ENCODE data around the gene RXFP4.

RXFP4 gene

DNA sequence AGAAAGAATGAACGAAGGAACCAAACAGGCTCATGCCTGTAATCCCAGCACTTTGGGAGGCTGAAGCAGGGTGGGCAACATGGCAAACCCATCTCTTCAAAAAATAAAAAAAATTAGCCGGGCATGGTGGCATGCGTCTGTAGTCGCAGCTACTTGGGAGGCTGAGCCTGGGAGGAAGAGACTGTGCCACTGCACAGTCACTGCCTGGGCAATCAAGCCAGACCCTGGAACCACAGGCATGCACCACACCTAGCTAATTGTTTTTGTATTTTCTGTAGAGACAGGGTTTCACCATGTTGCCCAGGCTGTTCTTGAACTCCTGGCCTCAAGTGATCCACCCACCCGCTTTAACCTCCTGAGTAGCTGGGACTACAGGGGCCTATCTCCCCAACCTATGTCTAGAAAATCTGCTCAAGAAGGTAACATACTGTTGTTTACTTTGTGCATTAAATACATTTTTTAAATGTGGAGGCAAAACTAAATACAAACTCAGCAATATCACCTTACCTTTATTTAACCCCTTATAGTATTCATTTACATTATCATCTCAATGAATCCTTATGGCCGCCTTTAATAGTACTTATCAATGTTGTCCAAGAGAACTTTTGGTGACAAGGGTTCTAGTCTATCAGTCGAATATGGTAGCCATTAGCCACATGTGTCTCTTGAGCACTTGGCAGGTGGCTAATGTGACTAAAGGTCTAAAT is 10.0 kb upstream of the RXFP4 start:
- DNase-seq = no peak

DNA sequence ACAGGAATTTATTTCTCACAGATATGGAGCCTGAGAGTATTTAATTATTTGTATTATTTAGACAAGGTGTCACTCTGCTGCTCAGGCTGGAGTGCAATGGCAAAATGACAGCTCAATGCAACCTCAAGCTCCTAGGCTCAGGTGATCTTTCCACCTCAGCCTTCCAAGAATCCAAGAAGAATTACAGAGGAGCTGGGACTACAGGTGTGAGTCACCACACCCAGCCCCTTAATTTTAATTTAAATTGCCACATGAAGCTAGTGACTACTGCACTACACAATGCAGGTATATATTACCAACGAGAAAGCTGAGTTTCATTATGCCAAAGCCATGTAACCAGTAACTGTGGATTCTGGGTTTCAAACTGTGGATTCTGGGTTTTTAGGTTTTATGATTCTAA is 9.4 kb upstream of the RXFP4 start:
- no peak for DNase-seq

DNA sequence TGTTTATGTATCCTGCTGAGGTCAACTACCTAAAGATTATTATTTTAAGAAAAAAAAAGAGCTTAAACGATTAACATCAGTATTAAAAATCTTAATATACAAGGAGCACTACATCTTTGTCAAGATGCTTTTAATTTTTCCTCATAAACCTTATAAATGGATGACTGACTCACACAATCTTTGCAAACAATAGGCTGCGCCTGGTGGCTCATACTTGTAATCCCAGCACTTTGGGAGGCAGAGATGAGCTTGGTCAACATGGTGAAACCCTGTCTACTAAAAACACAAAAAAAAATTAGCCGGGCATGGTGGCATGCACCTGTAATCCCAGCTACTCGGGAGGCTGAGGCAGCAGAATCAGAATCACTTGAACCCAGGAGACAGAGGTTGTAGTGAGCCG is 9.0 kb upstream of the RXFP4 start:
- no peak for DNase-seq

DNA sequence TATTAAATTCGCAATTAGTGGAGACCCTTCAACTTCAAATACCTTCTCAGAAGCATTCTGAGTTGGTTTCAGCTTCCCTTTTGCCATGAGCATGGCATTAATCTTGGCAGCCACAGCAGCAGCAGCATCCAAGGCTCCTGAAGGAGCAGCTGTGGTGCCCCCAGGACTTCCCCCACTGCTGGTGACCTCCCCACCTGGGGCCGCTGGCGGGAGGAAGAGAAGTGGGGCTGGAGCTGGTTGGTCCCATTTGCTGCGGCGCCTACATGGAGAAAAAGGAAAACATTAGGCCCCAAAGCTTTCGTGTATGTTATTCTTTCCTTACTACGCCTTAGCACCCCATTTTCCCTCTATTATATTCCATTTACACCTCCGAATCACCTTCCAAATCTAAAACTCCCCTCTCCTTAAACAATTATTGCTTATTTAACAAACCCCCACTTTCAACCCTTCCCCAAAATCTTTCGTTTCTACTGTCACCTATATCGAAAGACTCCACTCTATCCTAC is 7.8 kb upstream of the RXFP4 start:
- no peak for DNase-seq

DNA sequence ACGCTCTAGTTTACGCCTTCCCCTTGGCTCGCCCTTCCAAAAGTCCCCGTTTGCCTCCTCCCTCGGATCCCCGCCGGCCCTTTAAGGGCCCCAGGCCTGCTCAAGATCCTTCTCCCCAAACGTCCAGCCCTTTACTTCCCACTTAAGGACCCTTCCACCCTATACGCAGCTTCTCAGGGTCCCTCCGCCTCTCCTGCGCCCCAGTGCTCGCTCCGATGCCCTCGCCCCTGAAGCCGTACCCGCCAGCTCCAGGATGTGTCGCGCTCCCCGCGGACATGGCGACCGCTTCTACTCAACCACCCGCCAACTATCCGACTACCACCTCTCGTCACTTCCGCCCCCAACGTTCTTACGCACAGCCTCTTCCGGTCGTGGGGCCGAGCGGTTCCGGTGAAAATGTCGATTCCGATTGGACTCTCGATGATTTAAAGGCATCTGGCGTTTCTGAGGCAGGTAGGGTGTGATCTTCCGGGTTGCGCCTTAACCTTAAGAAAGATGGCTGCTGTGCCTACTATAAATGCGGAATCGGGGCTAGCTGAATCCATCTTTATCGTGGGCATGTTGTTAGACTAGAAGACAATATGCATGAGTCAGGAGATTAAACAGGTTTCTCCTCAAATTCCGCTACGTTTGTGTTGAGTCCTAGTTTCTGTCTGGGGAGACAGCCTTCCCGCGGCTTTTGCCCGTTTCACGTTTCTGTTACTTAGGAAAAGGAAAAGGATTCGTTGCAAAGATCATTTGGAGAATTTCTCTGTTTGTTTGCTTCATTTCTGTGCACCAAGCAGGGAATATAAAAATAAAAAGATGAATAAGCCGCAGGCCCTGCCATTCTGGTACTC is 7.1 kb upstream of the RXFP4 start, which contains the start of gene KHDC4:
KHDC4 (minus strand) TSS at position 317 of the 839 bp plus-strand sequence; CDS start at position 277, 40 bp downstream.
- peak; percentile 95 to 96 for DNase-seq

DNA sequence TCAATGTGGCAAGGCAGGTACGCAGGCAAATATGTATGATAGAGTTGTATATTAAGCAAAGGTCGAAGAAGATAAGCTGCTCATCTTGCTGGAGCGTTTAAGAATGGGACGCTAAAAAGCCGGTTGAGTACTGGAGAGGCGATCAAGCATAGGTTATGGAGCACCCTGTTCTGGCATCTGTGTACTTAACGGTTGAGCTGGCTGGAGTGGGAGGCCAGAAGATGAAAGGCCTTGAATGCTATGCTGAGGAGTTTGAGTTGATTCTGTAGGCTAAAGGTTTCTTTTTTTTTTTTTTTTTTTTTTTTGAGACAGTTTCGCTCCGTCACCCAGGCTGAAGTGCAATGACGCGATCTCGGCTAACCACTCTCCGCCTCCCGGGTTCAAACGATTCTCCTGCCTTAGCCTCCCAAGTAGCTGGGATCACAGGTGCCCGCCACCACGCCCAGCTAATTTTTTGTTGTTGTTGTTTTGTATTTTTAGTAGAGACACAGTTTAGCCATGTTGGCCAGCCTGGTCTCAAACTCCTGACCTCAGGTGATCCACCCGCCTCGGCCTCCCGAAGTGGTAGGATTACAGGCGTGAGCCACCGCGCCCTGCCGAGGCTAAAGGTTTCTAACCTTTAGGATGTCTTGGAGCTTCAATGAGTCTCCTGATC is 6.4 kb upstream of the RXFP4 start:
- DNase-seq = no peak

DNA sequence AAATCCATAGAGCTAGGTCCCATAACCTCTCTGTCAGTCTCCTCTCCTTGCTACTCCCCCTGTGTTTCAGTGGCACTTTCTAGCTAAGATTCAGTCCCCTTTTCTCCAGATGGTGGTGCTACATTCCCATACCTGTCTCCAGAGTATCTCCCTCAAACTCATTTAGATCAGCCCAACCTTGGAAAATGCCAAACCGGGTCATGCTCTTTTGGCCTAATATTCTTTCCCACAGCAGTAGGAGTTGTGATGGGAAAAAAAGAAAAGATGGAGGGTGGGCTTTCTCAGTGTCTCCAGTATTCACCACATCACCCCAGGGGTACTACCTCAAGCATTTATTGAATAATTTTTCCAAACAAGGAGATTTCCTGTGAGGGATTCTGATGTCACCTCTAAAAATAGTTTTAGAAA is 3.2 kb upstream of the RXFP4 start:
- DNase-seq = peak in 1 of 2 experiments; percentile 63

DNA sequence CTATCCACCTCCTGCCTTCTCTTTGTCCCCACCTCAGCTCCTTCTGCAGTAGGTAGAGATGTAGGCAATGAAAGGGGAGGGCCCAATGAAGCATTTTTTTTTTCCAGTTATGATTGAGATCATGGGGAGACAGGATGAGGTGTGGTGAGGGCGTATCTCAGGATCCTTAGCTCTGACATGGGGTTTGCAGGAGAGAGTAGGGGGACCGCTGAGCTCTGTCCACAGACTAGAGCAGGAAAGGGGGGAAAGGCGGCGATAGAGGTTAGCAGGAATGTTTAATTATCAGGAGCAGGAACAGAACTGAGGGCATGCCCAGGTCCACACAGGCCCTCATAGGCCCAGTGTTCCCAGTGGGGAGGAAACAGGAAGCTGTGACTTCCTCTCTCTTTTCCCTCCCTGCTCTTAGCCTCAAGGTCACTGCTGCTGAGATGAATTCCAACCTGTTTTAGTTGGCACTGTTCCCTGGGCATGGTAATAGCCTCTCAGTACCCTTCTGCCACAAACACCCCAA is 901 bp upstream of the RXFP4 start:
- DNase-seq = peak in 1 of 2 experiments; percentile 45

DNA sequence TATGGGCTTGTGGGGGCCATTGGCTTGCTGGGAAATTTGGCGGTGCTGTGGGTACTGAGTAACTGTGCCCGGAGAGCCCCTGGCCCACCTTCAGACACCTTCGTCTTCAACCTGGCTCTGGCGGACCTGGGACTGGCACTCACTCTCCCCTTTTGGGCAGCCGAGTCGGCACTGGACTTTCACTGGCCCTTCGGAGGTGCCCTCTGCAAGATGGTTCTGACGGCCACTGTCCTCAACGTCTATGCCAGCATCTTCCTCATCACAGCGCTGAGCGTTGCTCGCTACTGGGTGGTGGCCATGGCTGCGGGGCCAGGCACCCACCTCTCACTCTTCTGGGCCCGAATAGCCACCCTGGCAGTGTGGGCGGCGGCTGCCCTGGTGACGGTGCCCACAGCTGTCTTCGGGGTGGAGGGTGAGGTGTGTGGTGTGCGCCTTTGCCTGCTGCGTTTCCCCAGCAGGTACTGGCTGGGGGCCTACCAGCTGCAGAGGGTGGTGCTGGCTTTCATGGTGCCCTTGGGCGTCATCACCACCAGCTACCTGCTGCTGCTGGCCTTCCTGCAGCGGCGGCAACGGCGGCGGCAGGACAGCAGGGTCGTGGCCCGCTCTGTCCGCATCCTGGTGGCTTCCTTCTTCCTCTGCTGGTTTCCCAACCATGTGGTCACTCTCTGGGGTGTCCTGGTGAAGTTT is 550 bp downstream of the RXFP4 start:
- no peak for DNase-seq

DNA sequence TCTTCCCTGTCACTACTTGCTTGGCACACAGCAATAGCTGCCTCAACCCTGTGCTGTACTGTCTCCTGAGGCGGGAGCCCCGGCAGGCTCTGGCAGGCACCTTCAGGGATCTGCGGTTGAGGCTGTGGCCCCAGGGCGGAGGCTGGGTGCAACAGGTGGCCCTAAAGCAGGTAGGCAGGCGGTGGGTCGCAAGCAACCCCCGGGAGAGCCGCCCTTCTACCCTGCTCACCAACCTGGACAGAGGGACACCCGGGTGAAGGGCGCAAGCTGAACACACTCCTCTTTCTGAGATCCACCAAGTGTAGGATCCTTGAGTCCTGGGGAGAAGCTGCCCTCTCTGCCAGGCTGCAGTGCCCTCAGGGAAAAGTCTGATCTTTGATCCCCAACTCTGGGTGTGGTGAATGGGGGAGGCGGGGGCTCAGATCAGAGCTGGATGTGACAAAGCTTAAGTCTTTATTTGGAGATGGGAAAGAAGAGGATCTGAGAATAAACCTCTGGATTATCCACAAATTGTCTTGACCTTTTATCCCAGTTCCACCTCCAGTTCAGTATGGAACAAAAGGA is 1.2 kb downstream of the RXFP4 start:
- no peak for DNase-seq

DNA sequence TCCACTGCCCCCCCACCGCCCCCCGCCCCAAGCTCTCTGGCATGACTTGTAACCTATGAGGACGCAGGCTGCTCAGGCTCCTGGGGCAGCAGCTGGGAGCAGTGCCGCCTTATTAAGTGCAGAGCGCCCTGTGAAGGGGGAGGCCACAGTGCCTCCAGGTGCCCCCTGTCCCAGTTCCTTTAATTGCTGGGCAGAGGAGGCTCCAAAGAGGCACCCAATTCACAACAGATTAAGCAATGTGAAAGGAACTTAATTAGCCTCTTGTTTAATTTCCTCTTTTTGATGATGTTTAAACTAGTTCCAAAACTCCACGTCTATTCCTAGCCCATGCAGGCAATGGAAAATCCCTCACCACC is 3.0 kb downstream of the RXFP4 start:
- no peak for DNase-seq

DNA sequence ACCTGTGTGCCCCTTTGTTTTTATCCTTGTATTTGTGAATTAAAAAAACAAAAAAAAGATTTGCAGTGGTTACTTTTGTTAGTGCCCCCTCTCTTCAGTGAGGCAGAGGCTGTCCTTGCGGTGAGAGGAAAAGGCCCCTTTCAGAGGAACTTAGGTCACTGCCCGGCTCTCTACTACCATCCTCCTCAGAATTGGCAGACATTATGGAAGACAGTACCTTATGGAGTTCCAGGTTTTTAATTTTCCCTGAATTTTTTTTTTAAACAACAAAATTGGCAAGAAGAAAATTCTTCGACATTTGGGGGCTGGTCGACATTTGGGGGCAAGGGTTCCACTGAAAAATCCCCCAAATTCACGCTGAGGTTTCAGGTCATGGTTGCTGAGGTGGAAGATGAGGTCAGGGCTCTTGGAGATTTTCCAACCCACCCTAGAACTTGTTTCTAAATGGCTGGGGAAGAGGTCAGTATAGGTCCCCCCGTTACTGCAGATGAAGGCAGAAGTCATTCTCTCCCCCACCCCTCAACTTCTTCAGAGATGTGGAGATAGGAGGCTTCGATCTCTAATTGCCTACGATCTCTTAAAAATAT is 5.3 kb downstream of the RXFP4 start:
- DNase-seq = no peak

DNA sequence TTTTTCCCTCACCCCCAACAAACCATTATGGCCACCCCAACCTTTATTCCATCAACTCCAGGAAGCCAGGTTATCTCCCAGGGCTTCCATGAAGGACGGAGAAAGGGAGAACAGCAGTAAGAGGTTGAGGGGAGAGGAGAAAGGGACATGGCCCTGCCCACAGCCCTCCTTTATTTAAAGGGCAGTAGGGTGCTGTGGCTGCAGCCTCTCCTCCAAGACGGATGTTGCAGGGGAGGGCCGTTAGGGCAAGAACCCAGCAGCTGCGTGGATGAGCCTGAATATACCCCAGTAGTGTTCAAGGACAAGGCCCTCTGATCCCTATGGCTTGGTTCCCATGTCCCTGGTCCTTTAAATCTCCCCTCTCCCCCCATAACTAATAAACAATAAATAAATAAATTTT is 5.9 kb downstream of the RXFP4 start:
- DNase-seq = no peak

DNA sequence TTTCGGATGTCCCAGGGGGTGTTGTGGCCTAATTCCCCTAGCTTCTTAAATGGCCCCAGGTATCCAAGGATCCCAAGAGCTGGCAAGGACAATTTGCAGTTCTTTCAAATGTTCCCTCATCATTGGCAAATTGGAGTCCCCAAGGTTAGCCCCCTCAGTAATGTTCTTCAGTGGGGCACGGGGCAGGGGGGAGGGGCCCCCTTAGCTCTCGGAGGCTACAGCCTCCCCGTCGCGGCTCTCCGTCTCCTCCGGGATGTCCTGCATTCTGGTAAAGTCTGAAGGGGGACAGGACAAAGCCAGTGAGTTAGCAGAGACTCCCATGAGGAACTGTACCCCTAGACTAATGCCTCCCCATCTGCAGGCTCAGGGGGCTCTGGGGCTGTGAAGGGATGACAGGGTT is 6.3 kb downstream of the RXFP4 start:
- no peak for DNase-seq

DNA sequence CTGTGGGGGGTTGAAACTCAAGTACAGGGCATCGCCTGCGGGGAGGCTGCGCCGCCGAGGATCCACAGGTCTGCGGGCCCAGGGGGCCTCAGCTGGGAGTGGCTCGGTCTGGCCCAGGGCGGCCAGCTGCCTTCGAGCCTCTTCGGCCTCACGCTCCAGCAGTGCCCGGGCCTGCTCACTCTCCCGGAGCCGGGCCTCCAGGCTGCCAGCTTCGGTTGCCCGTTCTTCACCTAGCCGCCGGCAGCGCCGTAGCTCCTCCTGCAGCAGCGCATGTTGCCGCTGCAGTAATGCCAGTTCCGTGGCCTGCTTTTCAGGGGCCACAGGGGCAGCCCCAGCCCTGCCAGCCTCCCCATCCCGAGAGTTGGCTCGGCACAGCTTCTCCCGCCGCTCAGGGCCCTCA is 9.4 kb downstream of the RXFP4 start:
- no peak for DNase-seq

DNA sequence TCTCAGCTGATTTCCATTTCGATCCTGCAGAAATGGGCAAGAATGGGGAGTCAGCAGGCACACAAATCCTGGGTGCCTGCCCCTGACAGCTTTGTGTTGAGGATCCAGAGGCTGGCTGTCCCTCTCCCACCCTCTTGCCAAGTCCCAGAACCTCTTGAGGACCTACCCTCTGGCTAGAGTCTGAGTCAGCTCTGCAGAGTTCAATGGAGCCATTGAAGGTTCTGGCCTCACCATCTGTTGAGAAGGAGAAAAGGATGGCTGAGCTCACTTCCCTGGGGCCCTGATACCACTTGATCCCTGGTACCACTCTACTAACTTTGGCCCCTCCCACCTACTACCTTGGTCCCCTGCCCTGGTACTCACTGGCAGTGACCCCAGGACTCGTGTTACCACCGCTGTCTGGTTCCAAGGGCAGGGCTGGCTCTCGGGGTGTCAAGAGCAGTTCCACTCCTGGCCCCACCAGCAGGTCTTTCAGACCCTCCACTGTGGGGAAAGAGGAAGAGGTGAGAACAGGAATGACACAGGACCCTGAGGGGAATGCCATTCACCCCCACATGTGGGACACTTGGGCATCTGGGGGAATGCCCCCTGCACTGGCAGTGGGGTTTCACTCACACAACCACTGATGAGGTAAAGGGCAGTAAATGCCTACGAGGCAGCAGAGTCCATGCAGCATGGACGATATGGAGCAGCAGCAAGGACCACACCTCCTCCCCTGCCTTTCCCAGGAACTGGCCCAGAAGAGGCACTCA is 10.5 kb downstream of the RXFP4 start:
- DNase-seq = no peak

DNA sequence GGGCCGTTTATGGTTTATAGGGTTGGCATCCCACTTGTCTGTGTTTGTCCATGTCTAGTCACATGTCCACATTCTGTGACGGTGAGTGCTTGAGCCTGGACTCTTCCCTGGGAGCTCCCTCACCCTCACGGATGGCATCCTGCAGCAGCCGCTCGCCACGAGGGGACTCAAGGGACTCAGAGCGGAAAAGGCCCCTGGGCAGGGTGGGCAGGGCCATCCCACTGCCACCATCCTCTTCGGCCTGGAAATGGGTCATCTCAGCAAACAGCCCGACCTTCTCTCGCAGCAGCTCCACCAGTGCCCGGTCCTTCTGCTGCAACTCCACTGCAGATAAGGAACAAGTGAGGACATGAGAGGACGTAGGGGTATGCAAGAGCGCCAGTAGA is 11.1 kb downstream of the RXFP4 start:
- no peak for DNase-seq

DNA sequence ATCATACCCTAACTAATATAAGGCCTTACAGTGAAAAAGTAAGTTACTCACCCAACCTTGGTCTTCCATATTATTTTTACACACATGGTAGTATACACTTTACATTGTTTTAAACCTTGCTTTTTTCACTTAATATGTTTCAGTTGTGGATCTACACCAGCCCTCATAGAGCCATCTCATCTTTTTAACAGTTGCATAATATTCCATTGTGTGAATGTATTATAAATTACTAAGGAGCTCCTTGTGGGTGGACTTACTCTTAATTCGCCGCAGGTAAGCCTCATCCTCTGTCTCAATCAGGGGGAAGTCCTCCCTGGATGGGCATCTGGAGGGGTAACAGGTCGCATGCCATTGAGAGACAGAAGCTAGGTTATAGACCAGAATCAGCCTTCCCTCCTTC is 13.2 kb downstream of the RXFP4 start:
- DNase-seq = no peak

DNA sequence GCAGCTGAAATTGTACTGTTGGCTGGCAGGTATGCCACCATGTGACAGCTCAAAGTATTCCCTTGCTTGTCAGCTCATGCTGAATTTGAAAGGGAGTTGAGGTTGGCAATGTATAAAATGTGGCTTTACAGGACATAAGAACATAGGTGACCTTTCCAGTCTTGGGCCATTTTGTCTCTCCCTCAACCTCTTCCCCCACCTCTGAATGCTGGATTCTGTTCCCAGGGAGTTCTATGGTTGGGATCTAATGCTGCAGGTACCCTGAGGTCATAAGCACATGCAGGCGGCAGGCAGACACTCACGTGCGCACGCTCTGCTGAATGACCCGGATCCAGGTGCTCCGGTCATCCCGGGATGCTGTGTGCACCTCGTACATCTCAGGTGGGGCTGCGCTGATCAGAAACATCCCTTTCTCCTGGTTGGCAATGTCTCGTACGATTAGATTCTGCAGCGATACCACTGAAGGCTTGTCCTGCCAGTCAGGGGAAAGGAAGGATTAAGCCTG is 16.0 kb downstream of the RXFP4 start:
- no peak for DNase-seq

DNA sequence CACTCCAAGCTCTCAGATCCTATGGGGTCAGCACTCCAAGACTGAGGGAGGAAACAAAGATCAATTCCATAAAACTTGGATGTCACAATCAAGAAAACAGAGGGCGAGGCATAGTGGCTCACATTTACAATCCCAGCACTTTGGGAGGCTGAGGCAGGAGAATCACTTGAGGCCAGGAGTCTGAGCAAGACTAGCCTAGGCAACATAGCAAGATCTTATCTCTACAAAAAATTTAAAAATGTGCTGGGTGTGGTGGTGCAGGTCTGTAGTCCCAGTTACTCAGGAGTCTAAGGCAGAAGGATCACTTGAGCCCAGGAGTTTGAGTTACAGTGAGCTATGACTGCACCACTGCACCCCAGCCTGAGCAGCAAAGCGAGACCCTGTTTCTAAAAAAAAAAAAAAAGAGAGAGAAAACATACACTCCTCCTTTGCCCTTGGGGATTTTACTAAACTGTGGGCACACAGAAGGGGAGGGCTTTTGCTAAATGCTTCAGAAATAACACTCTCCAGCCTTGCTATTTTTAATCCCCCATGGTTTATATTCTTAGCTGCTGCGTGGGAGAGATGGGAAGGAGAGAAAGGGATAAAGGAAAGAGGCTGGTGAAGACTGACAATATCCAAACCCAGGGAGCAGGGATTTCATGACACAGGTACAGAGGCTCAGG is 18.8 kb downstream of the RXFP4 start:
- DNase-seq = no peak

DNA sequence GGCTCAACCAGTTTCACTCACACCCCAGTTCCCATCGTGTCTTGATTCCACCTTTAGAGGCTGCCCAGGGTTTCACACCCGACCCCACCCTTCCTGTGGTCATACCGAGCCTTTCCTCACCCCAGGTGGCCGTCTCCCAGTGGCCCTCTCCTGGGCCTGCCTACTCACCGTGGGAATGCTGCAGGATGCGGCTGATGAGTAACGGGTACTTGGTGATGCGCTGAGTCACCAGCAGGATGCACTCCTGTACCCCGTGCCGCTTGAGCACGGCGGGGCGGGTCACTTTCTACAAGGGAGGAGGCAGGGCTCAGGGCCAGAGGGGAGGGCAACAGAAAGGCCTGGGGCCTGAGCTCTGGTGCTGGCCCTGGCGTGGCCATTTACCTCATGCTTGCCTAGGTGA is 20.5 kb downstream of the RXFP4 start:
- DNase-seq = peak; percentile 77 to 89
